Gastroesophageal sphincter (tissue), 3 donors: ENCODE measurements around the gene ARHGEF2.

Experiments used
- POLR2A ChIP-seq, 2 donors: fragments of 450-650 bp; IDR thresholded peaks; one replicate each; pipeline ENCODE4 v1.6.1; 2017; ENCODE audit warnings: antibody characterized with exemption in 2 of 2, mild to moderate bottlenecking in 2 of 2, moderate library complexity in 1 of 2
- TF ChIP-seq, protein P1 (sequence below), 4 experiments: fragments of 200-600 bp in 2 of 4; fragments of 450-650 bp in 2 of 4; sonication (generic) in 1 of 4; IDR thresholded peaks; one replicate each; pipeline ENCODE4 v1.5.1; 2017 to 2019; ENCODE audit warnings: antibody characterized with exemption in 4 of 4, mild to moderate bottlenecking in 2 of 4, moderate library complexity in 2 of 4

DNA sequence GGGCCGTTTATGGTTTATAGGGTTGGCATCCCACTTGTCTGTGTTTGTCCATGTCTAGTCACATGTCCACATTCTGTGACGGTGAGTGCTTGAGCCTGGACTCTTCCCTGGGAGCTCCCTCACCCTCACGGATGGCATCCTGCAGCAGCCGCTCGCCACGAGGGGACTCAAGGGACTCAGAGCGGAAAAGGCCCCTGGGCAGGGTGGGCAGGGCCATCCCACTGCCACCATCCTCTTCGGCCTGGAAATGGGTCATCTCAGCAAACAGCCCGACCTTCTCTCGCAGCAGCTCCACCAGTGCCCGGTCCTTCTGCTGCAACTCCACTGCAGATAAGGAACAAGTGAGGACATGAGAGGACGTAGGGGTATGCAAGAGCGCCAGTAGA, 25.8 kb downstream of the ARHGEF2 start:
- TF ChIP-seq, protein P1, sequence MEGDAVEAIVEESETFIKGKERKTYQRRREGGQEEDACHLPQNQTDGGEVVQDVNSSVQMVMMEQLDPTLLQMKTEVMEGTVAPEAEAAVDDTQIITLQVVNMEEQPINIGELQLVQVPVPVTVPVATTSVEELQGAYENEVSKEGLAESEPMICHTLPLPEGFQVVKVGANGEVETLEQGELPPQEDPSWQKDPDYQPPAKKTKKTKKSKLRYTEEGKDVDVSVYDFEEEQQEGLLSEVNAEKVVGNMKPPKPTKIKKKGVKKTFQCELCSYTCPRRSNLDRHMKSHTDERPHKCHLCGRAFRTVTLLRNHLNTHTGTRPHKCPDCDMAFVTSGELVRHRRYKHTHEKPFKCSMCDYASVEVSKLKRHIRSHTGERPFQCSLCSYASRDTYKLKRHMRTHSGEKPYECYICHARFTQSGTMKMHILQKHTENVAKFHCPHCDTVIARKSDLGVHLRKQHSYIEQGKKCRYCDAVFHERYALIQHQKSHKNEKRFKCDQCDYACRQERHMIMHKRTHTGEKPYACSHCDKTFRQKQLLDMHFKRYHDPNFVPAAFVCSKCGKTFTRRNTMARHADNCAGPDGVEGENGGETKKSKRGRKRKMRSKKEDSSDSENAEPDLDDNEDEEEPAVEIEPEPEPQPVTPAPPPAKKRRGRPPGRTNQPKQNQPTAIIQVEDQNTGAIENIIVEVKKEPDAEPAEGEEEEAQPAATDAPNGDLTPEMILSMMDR (IDR thresholded peaks at IDR 0.05): no peak
- no peak for TF ChIP-seq POLR2A (IDR thresholded peaks at IDR 0.05)
